Loucy (cell line): Measurements from ENCODE around the gene GRM3.

Experiments used
- H2AFZ ChIP-seq: fragments of 200-600 bp; sonication (generic); 2 replicates; pipeline ENCODE4 v1.6.0; 2016; ENCODE audit warnings: antibody characterized with exemption, mild to moderate bottlenecking, low read length, moderate library complexity
- H3F3A ChIP-seq: fragments of 200-600 bp; 2 replicates; pipeline ENCODE4 v1.6.0; 2016; ENCODE audit warnings: antibody characterized with exemption, low read depth, mild to moderate bottlenecking
- H3K27me3 ChIP-seq: fragments of 200-600 bp; sonication (generic); 2 replicates; pipeline ENCODE4 v1.6.1; 2014; ENCODE audit warnings: low read length, mild to moderate bottlenecking; ENCODE audit not compliant: insufficient read depth, poor library complexity, severe bottlenecking
- H3K36me3 ChIP-seq: fragments of 200-600 bp; sonication (generic); 2 replicates; pipeline ENCODE4 v1.6.1; 2016; ENCODE audit warnings: low read length; ENCODE audit not compliant: insufficient read depth
- H3K4me1 ChIP-seq: fragments of 200-600 bp; sonication (generic); 2 replicates; pipeline ENCODE4 v1.5.1; 2014; ENCODE audit warnings: low read length, mild to moderate bottlenecking; ENCODE audit not compliant: insufficient read depth, poor library complexity, severe bottlenecking
- H3K4me2 ChIP-seq: fragments of 200-600 bp; sonication (generic); 2 replicates; pipeline ENCODE4 v1.6.0; 2014; ENCODE audit warnings: antibody characterized with exemption, low read length, low read depth, mild to moderate bottlenecking; ENCODE audit not compliant: poor library complexity, severe bottlenecking
- H3K4me3 ChIP-seq: fragments of 200-600 bp; sonication (generic); 2 replicates; pipeline ENCODE4 v1.5.1; 2014; ENCODE audit warnings: low read length, mild to moderate bottlenecking, mixed read lengths; ENCODE audit not compliant: poor library complexity, severe bottlenecking
- H3K79me2 ChIP-seq: fragments of 200-600 bp; sonication (generic); 2 replicates; pipeline ENCODE4 v1.6.1; 2014; ENCODE audit warnings: low read length; ENCODE audit not compliant: insufficient read depth
- H3K9ac ChIP-seq: fragments of 200-600 bp; sonication (generic); 2 replicates; pipeline ENCODE4 v1.6.0; 2014; ENCODE audit warnings: mild to moderate bottlenecking, low read depth, low read length, moderate library complexity; ENCODE audit not compliant: poor library complexity, severe bottlenecking
- H3K9me2 ChIP-seq: fragments of 200-600 bp; sonication (generic); replicated peaks from 2 replicates; pipeline ENCODE4 v1.6.1; 2016; ENCODE audit warnings: low read depth, low read length, mixed read lengths
- H3K9me3 ChIP-seq: fragments of 200-600 bp; sonication (generic); 2 replicates; pipeline ENCODE4 v1.6.1; 2014; ENCODE audit warnings: mild to moderate bottlenecking, antibody characterized with exemption, low read length, low read depth; ENCODE audit not compliant: insufficient read depth
- H4K20me1 ChIP-seq: fragments of 200-600 bp; sonication (generic); 2 replicates; pipeline ENCODE4 v1.6.0; 2014; ENCODE audit warnings: antibody characterized with exemption, low read length, mild to moderate bottlenecking; ENCODE audit not compliant: insufficient read depth, poor library complexity, severe bottlenecking
- CTCF ChIP-seq: fragments of 200-600 bp; sonication (generic); conservative IDR thresholded peaks from 2 replicates; pipeline ENCODE4 v1.5.1; 2014; ENCODE audit warnings: mild to moderate bottlenecking, antibody characterized with exemption, low read length
- EZH2phosphoT487 ChIP-seq: fragments of 200-600 bp; IDR thresholded peaks from 2 replicates; pipeline ENCODE4 v1.6.1; 2018; ENCODE audit warnings: antibody characterized with exemption, mild to moderate bottlenecking, moderate library complexity, borderline replicate concordance

GRM3 gene

GRCh38 chr7:86846494-86847190 is 202.9 kb downstream of the GRM3 start:
- Histone ChIP-seq H3K4me1 (no peaks in the 10 kb centered on the region), H3K27me3 (no peaks in the 10 kb centered on the region), H3K36me3 (no peaks in the 10 kb centered on the region), H3K4me2 (no peak overlapping the region), H3K4me3 (no peak overlapping the region), H3K9me3 (no peaks in the 10 kb centered on the region), H2AFZ (no peak overlapping the region), H3F3A (no peaks in the 10 kb centered on the region), H3K79me2 (no peaks in the 10 kb centered on the region), H4K20me1 (no peaks in the 10 kb centered on the region), H3K9me2 (no peaks in the 10 kb centered on the region), H3K9ac (no peak overlapping the region)
- TF ChIP-seq EZH2phosphoT487: no peak
- TF ChIP-seq CTCF: no peak

- Histone ChIP-seq H3K79me2 (no peaks in the 10 kb centered on the region), H3K4me3 (no peak overlapping the region), H3K9ac (no peak overlapping the region), H3K27me3 (no peaks in the 10 kb centered on the region), H3K4me2 (no peak overlapping the region), H3K4me1 (no peaks in the 10 kb centered on the region), H3K9me3 (no peaks in the 10 kb centered on the region), H2AFZ (no peak overlapping the region), H3K36me3 (no peaks in the 10 kb centered on the region), H3F3A (no peaks in the 10 kb centered on the region), H3K9me2 (no peaks in the 10 kb centered on the region), H4K20me1 (no peaks in the 10 kb centered on the region)
- TF ChIP-seq CTCF: no peak
- no peak for TF ChIP-seq EZH2phosphoT487
These were observed 204.5 kb downstream of the GRM3 start for GRCh38 chr7:86848226-86848625.

- no peak overlapping the region for H3K9ac ChIP-seq
- H3K79me2 ChIP-seq: no peaks in the 10 kb centered on the region
- no peaks in the 10 kb centered on the region for H3F3A ChIP-seq
- H2AFZ ChIP-seq: no peak overlapping the region
- H3K36me3 ChIP-seq: no peaks in the 10 kb centered on the region
- TF ChIP-seq CTCF: no peak
- TF ChIP-seq EZH2phosphoT487: no peak
- no peaks in the 10 kb centered on the region for H3K27me3 ChIP-seq
- no peaks in the 10 kb centered on the region for H4K20me1 ChIP-seq
- H3K4me1 ChIP-seq: no peaks in the 10 kb centered on the region
- H3K9me2 ChIP-seq: no peaks in the 10 kb centered on the region
- H3K4me2 ChIP-seq: no peak overlapping the region
- no peaks in the 10 kb centered on the region for H3K9me3 ChIP-seq
- H3K4me3 ChIP-seq: no peak overlapping the region
These were observed 207.9 kb downstream of the GRM3 start for GRCh38 chr7:86851566-86851965.
